Measurements from ENCODE around the gene VDR. TPM values are rescaled to one million over a fixed set of nuclear protein-coding genes. Genes with fewer than 3 reads are reported as not detected.

Gene VDR
- total RNA-seq, 2 donors from 2014 or later, result 124 to 140 TPM

GRCh38 chr12:47921907-47922306 lies 17.1 kb upstream of the VDR start:
- intact Hi-C loops (cut with DNase I), result no loop called here
- Histone ChIP-seq H3K9me3 (no peaks in the 10 kb centered on the region), H3K4me1 (no peaks in the 10 kb centered on the region), H3K4me3 (no peak overlapping the region), H3K27me3 (no peaks in the 10 kb centered on the region), H3K9ac (ENCODE audit: low read depth in 2 of 2, low read length in 2 of 2) (no peak overlapping the region), H3K27ac (no peak overlapping the region), H3K36me3 (no peaks in the 10 kb centered on the region)
- no peak for DNase-seq
- no peak for TF ChIP-seq CTCF (IDR thresholded peaks at IDR 0.05)

- H3K9ac ChIP-seq (ENCODE audit: low read depth in 2 of 2, low read length in 2 of 2), result no peak overlapping the region
- no peak overlapping the region for H3K4me3 ChIP-seq
- H3K27me3 ChIP-seq, result no peaks in the 10 kb centered on the region
- intact Hi-C loops (cut with DNase I), result no loop called here
- H3K36me3 ChIP-seq, result no peaks in the 10 kb centered on the region
- no peaks in the 10 kb centered on the region for H3K9me3 ChIP-seq
- no peaks in the 10 kb centered on the region for H3K4me1 ChIP-seq
- H3K27ac ChIP-seq, result no peak overlapping the region
- no peak for DNase-seq
- no peak for TF ChIP-seq CTCF (IDR thresholded peaks at IDR 0.05)
These were observed 16.1 kb upstream of the VDR start for GRCh38 chr12:47920913-47921312.

GRCh38 chr12:47913081-47913480 lies 8.3 kb upstream of the VDR start:
- DNase-seq, result no peak
- H3K27ac ChIP-seq, result peak overlapping the region; percentile 56
- no peaks in the 10 kb centered on the region for H3K27me3 ChIP-seq
- H3K36me3 ChIP-seq, result no peaks in the 10 kb centered on the region
- intact Hi-C loops (cut with DNase I), result no loop called here
- no peaks in the 10 kb centered on the region for H3K9me3 ChIP-seq
- H3K4me1 ChIP-seq, result no peaks in the 10 kb centered on the region
- TF ChIP-seq CTCF (IDR thresholded peaks at IDR 0.05), result no peak
- no peak overlapping the region for H3K9ac ChIP-seq (ENCODE audit: low read depth in 2 of 2, low read length in 2 of 2)
- H3K4me3 ChIP-seq, result no peak overlapping the region

- no peaks in the 10 kb centered on the region for H3K27me3 ChIP-seq
- H3K27ac ChIP-seq, result peak overlapping the region; percentile 56
- no peaks in the 10 kb centered on the region for H3K4me1 ChIP-seq
- no peak overlapping the region for H3K4me3 ChIP-seq
- intact Hi-C loops (cut with DNase I), result no loop called here
- no peaks in the 10 kb centered on the region for H3K9me3 ChIP-seq
- H3K36me3 ChIP-seq, result no peaks in the 10 kb centered on the region
- no peak overlapping the region for H3K9ac ChIP-seq (ENCODE audit: low read depth in 2 of 2, low read length in 2 of 2)
- TF ChIP-seq CTCF (IDR thresholded peaks at IDR 0.05), result no peak
- peak; percentile 63 for DNase-seq
These were observed 7.8 kb upstream of the VDR start for GRCh38 chr12:47912556-47912955.

GRCh38 chr12:47910981-47911380 lies 6.2 kb upstream of the VDR start:
- TF ChIP-seq CTCF (IDR thresholded peaks at IDR 0.05), result no peak
- Histone ChIP-seq H3K27ac (no peak overlapping the region), H3K27me3 (no peaks in the 10 kb centered on the region), H3K4me1 (no peaks in the 10 kb centered on the region), H3K9me3 (no peaks in the 10 kb centered on the region), H3K36me3 (no peaks in the 10 kb centered on the region), H3K4me3 (no peak overlapping the region), H3K9ac (ENCODE audit: low read depth in 2 of 2, low read length in 2 of 2) (no peak overlapping the region)
- intact Hi-C loops (cut with DNase I), result no loop called here
- DNase-seq, result peak; percentile 9

GRCh38 chr12:47910486-47910885 lies 5.7 kb upstream of the VDR start:
- H3K36me3 ChIP-seq, result no peaks in the 10 kb centered on the region
- H3K9me3 ChIP-seq, result no peaks in the 10 kb centered on the region
- H3K4me3 ChIP-seq, result no peak overlapping the region
- no peak overlapping the region for H3K9ac ChIP-seq (ENCODE audit: low read depth in 2 of 2, low read length in 2 of 2)
- no peak for TF ChIP-seq CTCF (IDR thresholded peaks at IDR 0.05)
- no peaks in the 10 kb centered on the region for H3K4me1 ChIP-seq
- DNase-seq, result peak; percentile 17
- no peaks in the 10 kb centered on the region for H3K27me3 ChIP-seq
- intact Hi-C loops (cut with DNase I), result no loop called here
- H3K27ac ChIP-seq, result no peak overlapping the region
